ENCODE measurements around the gene NBAS. TPM values are rescaled to one million over a fixed set of nuclear protein-coding genes. Genes with fewer than 3 reads are reported as not detected.

Gene NBAS
- total and polyA plus RNA-seq, 2 of the 4 experiments (the other 2 are of a cell fraction), result 22.3 to 105 TPM

- H4K20me1 ChIP-seq (ENCODE audit: insufficient read depth, low read length), result no peaks in the 10 kb centered on the region
- H3K9me1 ChIP-seq (ENCODE audit: insufficient read depth, low read length), result peaks cover 5% of the 10 kb centered on the region; the same call in 1 of the 2 replicates
- no peak for DNase-seq
- H3K14ac ChIP-seq (replicated peaks; ENCODE audit: low read depth, low read length), result no peak overlapping the region
- no peak overlapping the region for H4K91ac ChIP-seq (ENCODE audit: insufficient read depth, low read depth, low read length)
- no peak overlapping the region for H3K4me2 ChIP-seq (ENCODE audit: low read depth, low read length)
- no peak overlapping the region for H4K5ac ChIP-seq (ENCODE audit: low read depth, low read length)
- no peak overlapping the region for H2BK120ac ChIP-seq (ENCODE audit: low read depth, low read length)
- H3K23ac ChIP-seq (ENCODE audit: low read depth, low read length), result no peak overlapping the region
- in situ Hi-C loops (cut with MboI; ENCODE audit: low sequenced_read_pairs), result no loop called here
- no peak overlapping the region for H3K27ac ChIP-seq (ENCODE audit: insufficient read depth, low read length)
- H2BK15ac ChIP-seq (ENCODE audit: low read depth, low read length), result no peak overlapping the region
- no peak overlapping the region for H2AFZ ChIP-seq (replicated peaks; ENCODE audit: low read length, poor library complexity)
- H2AK5ac ChIP-seq (ENCODE audit: low read depth, low read length), result no peak overlapping the region
- H3K4me1 ChIP-seq (ENCODE audit: control insufficient read depth, insufficient read depth, low read length), result no peaks in the 10 kb centered on the region
- H3K18ac ChIP-seq (ENCODE audit: low read depth, low read length), result no peak overlapping the region
- BruUV-seq (replicated peaks), result no TSS peak
- no peaks in the 10 kb centered on the region for H3K27me3 ChIP-seq (ENCODE audit: control insufficient read depth, insufficient read depth, low read length)
- no CpG with 5 or more reads among the region's 6 CpGs for WGBS, 2 experiments (ENCODE audit: extremely low coverage in 2 of 2, insufficient read length in 1 of 2)
- no peak overlapping the region for H2AK9ac ChIP-seq (replicated peaks; ENCODE audit: low read depth, low read length, poor library complexity)
- no peaks in the 10 kb centered on the region for H3K9me3 ChIP-seq (ENCODE audit: control insufficient read depth, insufficient read depth, low read length)
- no peak overlapping the region for H2BK5ac ChIP-seq (ENCODE audit: low read depth, low read length, poor library complexity, severe bottlenecking)
- H4K8ac ChIP-seq (ENCODE audit: low read depth in 2 of 2, low read length in 2 of 2), result no peak overlapping the region
- H3K56ac ChIP-seq (ENCODE audit: extremely low read depth, insufficient read depth, low read length), result no peak overlapping the region
- no peak for TF ChIP-seq CHD1 (IDR thresholded peaks at IDR 0.05; ENCODE audit: low read depth, low read length)
- TF ChIP-seq SMC3 (IDR thresholded peaks at IDR 0.05; ENCODE audit: low read depth, low read length), result no peak
- TF ChIP-seq RAD21 (IDR thresholded peaks at IDR 0.05; ENCODE audit: low read length), result no peak
- no peak for TF ChIP-seq BHLHE40 (IDR thresholded peaks at IDR 0.05; ENCODE audit: low read depth, low read length)
- TF ChIP-seq RCOR1 (IDR thresholded peaks at IDR 0.05; ENCODE audit: insufficient replicate concordance, low read length), result no peak
- TF ChIP-seq ELK1 (IDR thresholded peaks at IDR 0.05; ENCODE audit: borderline replicate concordance, low read depth, low read length), result no peak
- no peak for TF ChIP-seq CTCF (conservative IDR thresholded peaks at IDR 0.05; ENCODE audit: low read depth, low read length)
- no peak for TF ChIP-seq CEBPB (IDR thresholded peaks at IDR 0.05; ENCODE audit: low read depth, low read length)
- no peak for TF ChIP-seq USF2 (IDR thresholded peaks at IDR 0.05; ENCODE audit: low read depth, low read length)
- no peak for TF ChIP-seq MAZ (IDR thresholded peaks at IDR 0.05; ENCODE audit: borderline replicate concordance, low read depth, low read length)
- no peak for TF ChIP-seq MXI1 (IDR thresholded peaks at IDR 0.05; ENCODE audit: borderline replicate concordance, low read depth, low read length)
- H3K79me1 ChIP-seq (ENCODE audit: low read depth in 1 of 2, low read length in 2 of 2), result peaks cover 4 to 9% of the 10 kb centered on the region in 2 experiments; a peak in 3 of 4 replicates
- no peak overlapping the region for H3K4me3 ChIP-seq (ENCODE audit: insufficient read depth, low read depth, low read length)
- intact Hi-C loops (cut with micrococcal nuclease), result no loop called here
- ATAC-seq (ENCODE audit: low read depth), result no peak
- peaks cover 8% of the 10 kb centered on the region; the same call in 1 of the 2 replicates for H3K36me3 ChIP-seq (ENCODE audit: control insufficient read depth, insufficient read depth, low read length)
- ChIA-PET POLR2A (ENCODE audit: unreplicated experiment) (no interaction called here), CTCF (no interaction called here)
- no peak overlapping the region for H3K9ac ChIP-seq (ENCODE audit: low read depth, low read length)
- dilution Hi-C loops (cut with HindIII; ENCODE audit: low sequenced_read_pairs, unreplicated experiment), result no loop called here
- H3K4ac ChIP-seq (ENCODE audit: low read depth, low read length), result no peak overlapping the region
- no peak overlapping the region for H2BK20ac ChIP-seq (ENCODE audit: low read depth, low read length)
Measured at GRCh38 chr2:15527074-15527739, 33.9 kb downstream of the NBAS start.

All from IMR-90 (cell line).